ENCODE data around the gene MAST4. TPM values are rescaled to one million over a fixed set of nuclear protein-coding genes. Genes with fewer than 3 reads are reported as not detected.

The MAST4 gene
- polyA plus RNA-seq, 2 of the 4 experiments (the other 2 are of a cell fraction), result 1.2 to 5.8 TPM

DNA sequence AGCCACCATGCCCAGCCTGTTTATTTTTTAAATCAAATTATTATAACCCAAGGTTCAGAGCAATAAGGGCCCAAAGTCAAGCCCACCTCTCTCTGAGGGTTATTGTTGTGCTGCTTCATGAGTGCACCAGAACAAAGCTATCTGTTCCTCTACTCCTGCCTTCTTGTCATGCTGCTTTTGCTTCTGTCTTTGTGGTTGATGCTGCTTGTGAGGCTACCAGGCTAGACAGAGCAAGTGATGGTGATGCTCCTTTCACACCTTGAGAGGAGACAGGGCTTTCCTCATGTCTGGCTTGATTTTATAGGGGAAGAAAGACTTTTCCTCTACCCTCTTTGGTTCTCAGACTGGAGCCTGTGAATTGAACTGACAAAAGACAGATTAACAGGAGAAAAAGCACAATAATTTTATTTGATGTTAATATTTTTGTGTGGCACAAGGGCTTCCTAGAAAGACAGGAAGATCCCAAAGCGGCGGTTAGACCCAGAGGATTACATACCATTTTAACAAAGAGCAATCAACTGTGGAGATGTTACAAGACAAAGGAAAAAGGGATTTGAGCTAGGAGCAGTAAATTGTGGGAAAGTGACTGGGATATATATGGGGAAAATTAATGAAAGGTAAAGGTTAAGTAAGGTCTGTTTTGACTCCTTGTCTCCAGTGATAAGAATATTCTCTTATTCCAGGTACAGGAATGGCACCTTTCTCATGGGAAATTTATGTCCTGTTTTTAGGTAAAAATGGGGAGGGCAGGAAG is 604.8 kb downstream of the MAST4 start:
- Histone ChIP-seq H3K9me3 (peaks cover 8% of the 10 kb centered on the region; the same call in 1 of the 3 replicates), H3K4me1 (peaks cover 3% of the 10 kb centered on the region), H3K4me2 (no peak overlapping the region), H3K27ac (no peak overlapping the region), H3K4me3 (no peak overlapping the region)
- ATAC-seq (no peak), DNase-seq (ENCODE audit: low read depth in 1 of 2, low spot score in 1 of 2) (no peak), FAIRE-seq (no peak)
- ChIA-PET POLR2A (no interaction called here), CTCF (interaction anchor here (0.7 to 11.7 kb wide), 2 partner anchors 36 to 895 kb away, joined by 3 to 190 read pairs; no protein-coding TSS in a partner anchor)
- TF ChIP-seq EHF (CRISPR knock-in tag; IDR thresholded peaks at IDR 0.05) (no peak), NPAS2 (CRISPR knock-in tag; IDR thresholded peaks at IDR 0.05; ENCODE audit: borderline replicate concordance) (no peak), RAD21 (conservative IDR thresholded peaks at IDR 0.05 in 1 of 2, IDR thresholded peaks at IDR 0.05 in 1 of 2) (no peak)
- 100% methylated on average over 2 of the region's 2 CpGs for WGBS (ENCODE audit: missing lambda C conversion rate)

DNA sequence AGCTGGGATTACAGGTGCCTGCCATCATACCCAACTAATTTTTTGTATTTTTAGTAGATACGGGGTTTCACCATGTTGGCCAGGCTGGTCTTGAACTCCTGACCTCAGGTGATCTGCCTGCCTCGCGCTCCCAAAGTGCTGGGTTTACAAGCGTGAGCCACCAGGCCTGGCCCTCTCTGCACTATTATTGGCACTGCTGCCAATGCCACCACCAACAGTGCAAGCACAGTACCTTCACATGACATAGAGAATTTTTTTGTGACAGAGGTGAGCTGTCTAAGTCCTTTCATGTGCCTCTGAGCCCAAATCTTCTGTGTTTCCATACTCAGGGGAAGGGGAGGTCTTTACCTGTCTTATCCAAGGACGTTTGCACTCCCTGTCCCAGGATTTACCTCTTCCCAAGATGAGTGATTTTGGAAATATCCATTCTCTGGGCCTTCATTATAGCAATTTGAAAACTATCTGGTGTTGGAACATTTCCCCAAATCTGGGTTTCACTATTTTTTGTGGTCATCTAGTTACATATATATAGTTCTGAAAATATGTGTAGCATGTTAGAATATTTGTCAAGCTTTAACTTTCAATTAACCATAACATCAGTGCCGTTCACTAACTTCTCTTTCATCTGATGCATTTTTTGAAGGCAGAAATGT is 605.8 kb downstream of the MAST4 start:
- Histone ChIP-seq H3K9me3 (peaks cover 8% of the 10 kb centered on the region; the same call in 1 of the 3 replicates), H3K4me1 (peaks cover 13% of the 10 kb centered on the region), H3K4me3 (no peak overlapping the region), H3K27ac (no peak overlapping the region), H3K4me2 (no peak overlapping the region)
- no peak for ATAC-seq
- CTCF ChIA-PET, result interaction anchor here (1.2 to 11.7 kb wide), 2 partner anchors 37 to 44 kb away, joined by 3 to 190 read pairs; no protein-coding TSS in a partner anchor
- no peak for FAIRE-seq
- DNase-seq (ENCODE audit: low read depth in 1 of 2, low spot score in 1 of 2), result no peak
- TF ChIP-seq ZC3H11A (IDR thresholded peaks at IDR 0.05) (no peak), FOSB (CRISPR knock-in tag; IDR thresholded peaks at IDR 0.05) (no peak), HOXA7 (CRISPR knock-in tag; IDR thresholded peaks at IDR 0.05) (no peak), ZFP36 (IDR thresholded peaks at IDR 0.05; ENCODE audit: borderline replicate concordance, partially characterized antibody) (no peak), RAD21 (conservative IDR thresholded peaks at IDR 0.05 in 1 of 2, IDR thresholded peaks at IDR 0.05 in 1 of 2) (no peak), ESRRA (IDR thresholded peaks at IDR 0.05; ENCODE audit: borderline replicate concordance, low read length) (no peak), KDM5A (IDR thresholded peaks at IDR 0.05) (no peak), FOSL2 (IDR thresholded peaks at IDR 0.05) (no peak), FOSL2 (CRISPR knock-in tag; IDR thresholded peaks at IDR 0.05) (no peak), HDAC2 (IDR thresholded peaks at IDR 0.05) (no peak), PHF8 (IDR thresholded peaks at IDR 0.05; ENCODE audit: borderline replicate concordance, low read depth) (no peak), RFX5 (IDR thresholded peaks at IDR 0.05) (no peak), RCOR1 (IDR thresholded peaks at IDR 0.05; ENCODE audit: low read depth, low read length) (no peak), NFE2L2 (conservative IDR thresholded peaks at IDR 0.05; ENCODE audit: low read length) (no peak), ZNF302 (CRISPR knock-in tag; IDR thresholded peaks at IDR 0.05) (no peak), JUN (IDR thresholded peaks at IDR 0.05) (no peak), POLR2A (IDR thresholded peaks at IDR 0.05; ENCODE audit: low read length) (no peak)
- TF ChIP-seq, protein P1, sequence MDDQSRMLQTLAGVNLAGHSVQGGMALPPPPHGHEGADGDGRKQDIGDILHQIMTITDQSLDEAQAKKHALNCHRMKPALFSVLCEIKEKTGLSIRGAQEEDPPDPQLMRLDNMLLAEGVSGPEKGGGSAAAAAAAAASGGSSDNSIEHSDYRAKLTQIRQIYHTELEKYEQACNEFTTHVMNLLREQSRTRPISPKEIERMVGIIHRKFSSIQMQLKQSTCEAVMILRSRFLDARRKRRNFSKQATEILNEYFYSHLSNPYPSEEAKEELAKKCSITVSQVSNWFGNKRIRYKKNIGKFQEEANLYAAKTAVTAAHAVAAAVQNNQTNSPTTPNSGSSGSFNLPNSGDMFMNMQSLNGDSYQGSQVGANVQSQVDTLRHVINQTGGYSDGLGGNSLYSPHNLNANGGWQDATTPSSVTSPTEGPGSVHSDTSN (IDR thresholded peaks at IDR 0.05), result no peak
- TF ChIP-seq, protein P2, sequence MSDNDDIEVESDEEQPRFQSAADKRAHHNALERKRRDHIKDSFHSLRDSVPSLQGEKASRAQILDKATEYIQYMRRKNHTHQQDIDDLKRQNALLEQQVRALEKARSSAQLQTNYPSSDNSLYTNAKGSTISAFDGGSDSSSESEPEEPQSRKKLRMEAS (IDR thresholded peaks at IDR 0.05), result no peak
- TF ChIP-seq, protein P3, sequence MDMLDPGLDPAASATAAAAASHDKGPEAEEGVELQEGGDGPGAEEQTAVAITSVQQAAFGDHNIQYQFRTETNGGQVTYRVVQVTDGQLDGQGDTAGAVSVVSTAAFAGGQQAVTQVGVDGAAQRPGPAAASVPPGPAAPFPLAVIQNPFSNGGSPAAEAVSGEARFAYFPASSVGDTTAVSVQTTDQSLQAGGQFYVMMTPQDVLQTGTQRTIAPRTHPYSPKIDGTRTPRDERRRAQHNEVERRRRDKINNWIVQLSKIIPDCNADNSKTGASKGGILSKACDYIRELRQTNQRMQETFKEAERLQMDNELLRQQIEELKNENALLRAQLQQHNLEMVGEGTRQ (IDR thresholded peaks at IDR 0.05), result no peak
- TF ChIP-seq, protein P4, sequence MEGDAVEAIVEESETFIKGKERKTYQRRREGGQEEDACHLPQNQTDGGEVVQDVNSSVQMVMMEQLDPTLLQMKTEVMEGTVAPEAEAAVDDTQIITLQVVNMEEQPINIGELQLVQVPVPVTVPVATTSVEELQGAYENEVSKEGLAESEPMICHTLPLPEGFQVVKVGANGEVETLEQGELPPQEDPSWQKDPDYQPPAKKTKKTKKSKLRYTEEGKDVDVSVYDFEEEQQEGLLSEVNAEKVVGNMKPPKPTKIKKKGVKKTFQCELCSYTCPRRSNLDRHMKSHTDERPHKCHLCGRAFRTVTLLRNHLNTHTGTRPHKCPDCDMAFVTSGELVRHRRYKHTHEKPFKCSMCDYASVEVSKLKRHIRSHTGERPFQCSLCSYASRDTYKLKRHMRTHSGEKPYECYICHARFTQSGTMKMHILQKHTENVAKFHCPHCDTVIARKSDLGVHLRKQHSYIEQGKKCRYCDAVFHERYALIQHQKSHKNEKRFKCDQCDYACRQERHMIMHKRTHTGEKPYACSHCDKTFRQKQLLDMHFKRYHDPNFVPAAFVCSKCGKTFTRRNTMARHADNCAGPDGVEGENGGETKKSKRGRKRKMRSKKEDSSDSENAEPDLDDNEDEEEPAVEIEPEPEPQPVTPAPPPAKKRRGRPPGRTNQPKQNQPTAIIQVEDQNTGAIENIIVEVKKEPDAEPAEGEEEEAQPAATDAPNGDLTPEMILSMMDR (IDR thresholded peaks at IDR 0.05), result no peak
- POLR2A ChIA-PET, result no interaction called here
- WGBS (ENCODE audit: missing lambda C conversion rate), result 77% methylated on average over 6 of the region's 6 CpGs

Measured in A549 (cell line).